GM12878 (cell line): ENCODE data around the gene ITSN1. TPM values are rescaled to one million over a fixed set of nuclear protein-coding genes. Genes with fewer than 3 reads are reported as not detected.

ENCODE experiments used
- ATAC-seq: fragments of 200-7000 bp; cut with Tn5 transposase; 3 replicates; pipeline ENCODE4 v1.9.1; 2020; ENCODE audit warnings: mild to moderate bottlenecking, moderate library complexity
- BruUV-seq: library from RNA; stranded (reverse); fragments of 400-500 nt; replicated peaks from 2 replicates; lab custom pipeline; 2021; lab: Mats Ljungman, UMichigan
- CTCF ChIA-PET: fragments of 300-600 bp; sonication (Branson Sonifier 250); formaldehyde crosslinking; extraction: SDS; loops from one replicate; lab custom pipeline; 2021; ENCODE audit warnings: inconsistent platforms; lab: Yijun Ruan, JAX
- POLR2A ChIA-PET: fragments of 350-600 bp; formaldehyde crosslinking; extraction: SDS; loops from one replicate; lab custom pipeline; 2021; ENCODE audit warnings: inconsistent platforms; lab: Charles Lee
- RAD21 ChIA-PET: fragments of 300-600 bp; sonication (Branson Sonifier 250); formaldehyde crosslinking; loops from one replicate; lab custom pipeline; 2023; ENCODE audit warnings: antibody characterized with exemption; ENCODE audit not compliant: unreplicated experiment; lab: Charles Lee
- SMC1A ChIA-PET: fragments of 300-600 bp; sonication (Branson Sonifier 250); formaldehyde crosslinking; loops from one replicate; lab custom pipeline; 2023; ENCODE audit not compliant: unreplicated experiment, uncharacterized antibody; lab: Charles Lee
- DNase-seq: peaks from one replicate; pipeline ENCODE4 v3.0.0-alpha.2; 2011; ENCODE audit warnings: low read depth, low spot score
- FAIRE-seq: peaks from 3 replicates; lab custom pipeline; 2011; peaks lifted over from hg19 to GRCh38; lab: Jason Lieb, UNC
- H2AFZ ChIP-seq: 2 replicates; pipeline ENCODE4 v1.6.0; 2011; ENCODE audit warnings: low read depth, low read length, control low read depth; ENCODE audit not compliant: control insufficient read depth
- H3K27ac ChIP-seq: 2 replicates; pipeline ENCODE4 v1.5.1; 2011; ENCODE audit warnings: control low read depth; ENCODE audit not compliant: control insufficient read depth, insufficient read depth
- H3K27me3 ChIP-seq, 2 experiments: replicated peaks in 1 of 2; 2 replicates each; pipeline versions ENCODE4 v1.6.0 to v1.6.1; 2011; ENCODE audit warnings: low read length in 1 of 2; ENCODE audit not compliant: control insufficient read depth in 2 of 2, insufficient read depth in 2 of 2
- H3K36me3 ChIP-seq, 2 experiments: 2 replicates each; pipeline ENCODE4 v1.5.1; 2011; ENCODE audit warnings: low read length in 1 of 2; ENCODE audit not compliant: control insufficient read depth in 2 of 2, insufficient read depth in 2 of 2
- H3K4me1 ChIP-seq: 2 replicates; pipeline ENCODE4 v1.6.1; 2011; ENCODE audit warnings: mild to moderate bottlenecking, low read length, moderate library complexity, mixed read lengths; ENCODE audit not compliant: control insufficient read depth, insufficient read depth
- H3K4me2 ChIP-seq: 2 replicates; pipeline ENCODE4 v1.6.0; 2011; ENCODE audit warnings: control low read depth; ENCODE audit not compliant: control insufficient read depth, insufficient read depth
- H3K4me3 ChIP-seq: fragments of 200-600 bp; sonication (generic); 2 replicates; pipeline ENCODE4 v1.5.1; 2016
- H3K79me2 ChIP-seq: 2 replicates; pipeline ENCODE4 v1.6.0; 2011; ENCODE audit warnings: low read length; ENCODE audit not compliant: control insufficient read depth, insufficient read depth
- H3K9ac ChIP-seq: 2 replicates; pipeline ENCODE4 v1.8.0; 2011; ENCODE audit warnings: low read length, control low read depth, mixed read lengths; ENCODE audit not compliant: control insufficient read depth, insufficient read depth
- H3K9me3 ChIP-seq: replicated peaks from 3 replicates; pipeline ENCODE4 v1.5.1; 2011; ENCODE audit warnings: mild to moderate bottlenecking, low read length; ENCODE audit not compliant: control insufficient read depth, insufficient read depth
- H4K20me1 ChIP-seq: 2 replicates; pipeline ENCODE4 v1.6.0; 2011; ENCODE audit not compliant: control insufficient read depth, insufficient read depth
- NFIC ChIP-seq: IDR thresholded peaks from 2 replicates; pipeline ENCODE4 v1.6.1; 2012; ENCODE audit warnings: low read depth, mild to moderate bottlenecking, inconsistent platforms, low read length, moderate library complexity
- NFYB ChIP-seq: IDR thresholded peaks from 2 replicates; pipeline ENCODE4 v1.6.1; 2011; ENCODE audit warnings: low read depth, mild to moderate bottlenecking, low read length, improper control_type of control experiment, moderate library complexity; ENCODE audit not compliant: insufficient read depth
- SMAD1 ChIP-seq: fragments of 450-650 bp; IDR thresholded peaks from 2 replicates; pipeline ENCODE4 v1.6.1; 2018; ENCODE audit warnings: mild to moderate bottlenecking, low read depth; ENCODE audit not compliant: partially characterized antibody
- SREBF2 ChIP-seq: IDR thresholded peaks from 2 replicates; pipeline ENCODE4 v1.6.1; 2012; ENCODE audit warnings: mild to moderate bottlenecking, low read length
- SUPT20H ChIP-seq: IDR thresholded peaks from 2 replicates; pipeline ENCODE4 v1.6.1; 2011; ENCODE audit warnings: low read depth, mild to moderate bottlenecking, low read length, moderate library complexity, borderline replicate concordance; ENCODE audit not compliant: control insufficient read depth
- YY1 ChIP-seq: IDR thresholded peaks from 2 replicates; pipeline ENCODE4 v1.6.1; 2011; ENCODE audit warnings: low read depth, mild to moderate bottlenecking, low read length
- ZBED1 ChIP-seq: IDR thresholded peaks from 2 replicates; pipeline ENCODE4 v1.6.1; 2016; ENCODE audit warnings: borderline replicate concordance
- ZNF622 ChIP-seq: fragments of 450-650 bp; IDR thresholded peaks from 2 replicates; pipeline ENCODE4 v1.6.1; 2017; ENCODE audit warnings: mild to moderate bottlenecking, inconsistent platforms
- WGBS: methylation state at CpG from one replicate; pipeline ENCODE4 v1.1.6; 2016; ENCODE audit warnings: low lambda C conversion rate; ENCODE audit not compliant: insufficient replicate concordance, insufficient coverage; ENCODE audit errors: missing lambda C conversion rate; 5-methylcytosine and 5-hydroxymethylcytosine counted together
- in situ Hi-C: fragments of 300-500 bp; cut with MboI; formaldehyde crosslinking; loops from 9 replicates; pipeline ENCODE4 v1.14.3; 2018; ENCODE audit warnings: mixed read lengths
- intact Hi-C: fragments of 100-400 bp; cut with micrococcal nuclease; formaldehyde crosslinking; loops from one replicate; pipeline ENCODE4 v1.14.2; 2022; ENCODE audit not compliant: unreplicated experiment
- polyA plus RNA-seq, 11 experiments: library from polyadenylated mRNA; depleted of rRNA in 4 of 11; unstranded in 6 of 11; stranded (reverse) in 5 of 11; fragments of >200 nt; fragmentation: Nextera tagmentation in 4 of 11; fragmentation: Illumina TruSeq in 1 of 11; extraction: Ambion mirVana in 4 of 11; extraction: Trizol in 1 of 11; gene quantifications; 1 replicate in 1 of 11; 2 replicates in 10 of 11; pipeline versions ENCODE4 v1.2.1 to v1.2.3, GENCODE V29; 2011 to 2016; ENCODE audit warnings: inconsistent platforms in 2 of 11, missing spikeins in 2 of 11, low read depth in 1 of 11
- total RNA-seq, 4 experiments: library from RNA; depleted of rRNA in 3 of 4; stranded (reverse); fragments of >200 nt in 3 of 4; fragmentation: Illumina TruSeq in 1 of 4; extraction: Trizol in 1 of 4; gene quantifications; 2 replicates each; pipeline versions ENCODE4 v1.2.1 to v1.2.3, GENCODE V29; 2013 to 2021
- TF ChIP-seq, protein P1 (sequence below): IDR thresholded peaks from 2 replicates; pipeline ENCODE4 v1.6.1; 2011; ENCODE audit warnings: mild to moderate bottlenecking, low read depth, low read length, moderate library complexity; ENCODE audit not compliant: insufficient replicate concordance

ITSN1 gene
- total and polyA plus RNA-seq, 10 of the 15 experiments (the other 5 are each of a cell fraction or from before 2014, with no cell fraction given) = 0.89 to 10.6 (median 4.8) TPM

DNA sequence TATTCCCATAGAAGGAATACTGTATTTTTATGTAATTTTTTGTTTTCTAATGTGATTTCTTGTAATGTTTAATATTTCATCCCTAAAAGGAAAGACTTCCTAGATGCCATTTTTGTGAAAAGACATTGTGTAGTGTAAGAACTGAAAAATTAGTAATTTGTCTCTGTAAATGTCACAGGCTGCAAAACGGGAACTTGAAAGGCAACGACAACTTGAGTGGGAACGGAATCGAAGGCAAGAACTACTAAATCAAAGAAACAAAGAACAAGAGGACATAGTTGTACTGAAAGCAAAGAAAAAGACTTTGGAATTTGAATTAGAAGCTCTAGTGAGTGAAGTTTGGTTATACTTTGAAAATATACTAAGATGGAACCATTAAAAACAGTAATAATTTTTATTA lies 132.2 kb downstream of the ITSN1 start:
- SMC1A ChIA-PET = no interaction called here
- H4K20me1 ChIP-seq = no peaks in the 10 kb centered on the region
- H3K4me1 ChIP-seq = no peaks in the 10 kb centered on the region
- no peak overlapping the region for H3K9ac ChIP-seq
- no peaks in the 10 kb centered on the region for H3K79me2 ChIP-seq
- RAD21 ChIA-PET = no interaction called here
- no peak for FAIRE-seq
- no peak overlapping the region for H3K4me3 ChIP-seq
- TF ChIP-seq NFYB = no peak
- TF ChIP-seq YY1 = no peak
- no peak for TF ChIP-seq ZNF622
- TF ChIP-seq, protein P1, sequence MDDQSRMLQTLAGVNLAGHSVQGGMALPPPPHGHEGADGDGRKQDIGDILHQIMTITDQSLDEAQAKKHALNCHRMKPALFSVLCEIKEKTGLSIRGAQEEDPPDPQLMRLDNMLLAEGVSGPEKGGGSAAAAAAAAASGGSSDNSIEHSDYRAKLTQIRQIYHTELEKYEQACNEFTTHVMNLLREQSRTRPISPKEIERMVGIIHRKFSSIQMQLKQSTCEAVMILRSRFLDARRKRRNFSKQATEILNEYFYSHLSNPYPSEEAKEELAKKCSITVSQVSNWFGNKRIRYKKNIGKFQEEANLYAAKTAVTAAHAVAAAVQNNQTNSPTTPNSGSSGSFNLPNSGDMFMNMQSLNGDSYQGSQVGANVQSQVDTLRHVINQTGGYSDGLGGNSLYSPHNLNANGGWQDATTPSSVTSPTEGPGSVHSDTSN = no peak
- TF ChIP-seq SMAD1 = no peak
- no peak for ATAC-seq
- intact Hi-C loops (no loop called here), in situ Hi-C loops (no loop called here)
- no peak for DNase-seq
- BruUV-seq = no TSS peak
- WGBS = 55% methylated on average over 4 of the region's 4 CpGs
- POLR2A ChIA-PET = no interaction called here
- no peaks in the 10 kb centered on the region for H3K36me3 ChIP-seq
- H2AFZ ChIP-seq = no peak overlapping the region
- H3K4me2 ChIP-seq = no peak overlapping the region
- CTCF ChIA-PET = no interaction called here
- H3K9me3 ChIP-seq = no peaks in the 10 kb centered on the region; the same call in 2 of the 3 replicates
- no peak overlapping the region for H3K27ac ChIP-seq
- H3K27me3 ChIP-seq = no peaks in the 10 kb centered on the region

DNA sequence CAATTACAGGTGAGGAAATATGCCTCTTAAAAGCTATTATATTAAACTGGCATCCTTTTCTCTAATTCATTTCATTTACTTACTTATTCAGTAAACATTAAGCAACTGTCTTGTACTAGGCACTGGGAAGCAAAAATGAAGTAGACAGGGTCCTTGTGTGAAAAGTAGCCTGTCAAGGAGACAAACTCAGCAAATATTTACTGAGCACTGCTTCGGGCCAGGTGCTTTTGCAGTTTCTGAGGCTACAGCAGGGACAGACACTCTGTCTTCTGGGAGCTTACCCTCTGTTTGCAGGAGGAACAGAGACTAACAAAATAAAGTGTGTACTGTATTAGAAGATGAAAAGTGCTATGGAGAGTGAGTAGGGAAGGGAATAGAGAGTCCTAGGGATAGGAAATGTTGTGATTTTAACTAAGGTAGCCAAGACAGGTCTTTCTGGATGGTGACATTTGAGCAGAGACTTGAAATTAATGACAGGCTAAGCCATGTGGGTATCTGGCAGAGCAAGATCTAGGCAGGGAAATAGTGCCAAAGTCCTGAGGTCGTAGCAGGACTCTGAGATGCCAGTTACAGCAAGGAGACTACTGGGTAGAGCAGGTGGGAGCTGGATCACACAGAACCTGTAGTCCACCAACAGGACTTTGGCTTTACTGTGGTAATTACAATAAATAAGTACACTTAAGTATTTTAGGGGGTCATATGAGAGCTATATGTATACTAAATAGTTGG lies 133.0 kb downstream of the ITSN1 start:
- H3K9me3 ChIP-seq = no peaks in the 10 kb centered on the region; the same call in 2 of the 3 replicates
- intact Hi-C loops (no loop called here), in situ Hi-C loops (no loop called here)
- no TSS peak for BruUV-seq
- H3K4me2 ChIP-seq = no peak overlapping the region
- no peak overlapping the region for H3K9ac ChIP-seq
- no peak overlapping the region for H3K27ac ChIP-seq
- no peaks in the 10 kb centered on the region for H4K20me1 ChIP-seq
- ATAC-seq (no peak), DNase-seq (no peak), FAIRE-seq (no peak)
- no peaks in the 10 kb centered on the region for H3K4me1 ChIP-seq
- no peak overlapping the region for H3K4me3 ChIP-seq
- POLR2A ChIA-PET = no interaction called here
- SMC1A ChIA-PET = interaction anchor here (1.0 kb wide), 1 partner anchor 14 kb away, joined by 3 read pairs; no protein-coding TSS in a partner anchor
- CTCF ChIA-PET = no interaction called here
- H2AFZ ChIP-seq = no peak overlapping the region
- WGBS = 34% methylated on average over 2 of the region's 2 CpGs
- no peaks in the 10 kb centered on the region for H3K79me2 ChIP-seq
- no peaks in the 10 kb centered on the region for H3K27me3 ChIP-seq
- TF ChIP-seq SREBF2 (no peak), ZBED1 (no peak), SUPT20H (no peak), NFIC (no peak)
- RAD21 ChIA-PET = no interaction called here
- no peaks in the 10 kb centered on the region for H3K36me3 ChIP-seq
